ENCODE results near the gene SLC36A4. TPM values are rescaled to one million over a fixed set of nuclear protein-coding genes. Genes with fewer than 3 reads are reported as not detected.

The SLC36A4 gene
- polyA plus RNA-seq, 1 donor (not counting 4 experiments of a cell fraction or from before 2014, with no cell fraction given): 8.1 TPM

DNA sequence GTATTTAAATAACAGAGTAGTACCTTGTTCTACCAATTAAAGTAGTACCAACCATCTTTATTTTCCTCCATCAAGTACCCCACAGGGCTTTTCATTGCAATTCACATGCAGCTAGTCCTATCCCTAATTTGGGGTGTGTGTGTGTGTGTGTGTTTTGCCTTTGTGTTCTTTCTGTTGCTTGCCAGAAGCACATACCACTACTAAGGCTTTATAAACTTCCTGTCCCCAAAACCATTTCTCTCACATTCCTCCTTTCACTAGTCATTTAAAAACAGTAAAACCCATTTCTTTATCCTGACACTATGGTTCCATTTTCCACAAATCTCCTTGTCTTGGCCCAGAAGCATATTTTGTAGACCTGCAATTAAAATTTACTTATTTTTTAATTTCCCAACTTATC lies 54.6 kb downstream of the SLC36A4 start:
- FAIRE-seq: no peak
- Histone ChIP-seq H3K27me3 (ENCODE audit: control insufficient read depth, extremely low read depth, insufficient read depth, low read length) (no peaks in the 10 kb centered on the region), H3K9me1 (ENCODE audit: control insufficient read depth, extremely low read depth, insufficient read depth, low read length) (no peaks in the 10 kb centered on the region), H3K27ac (ENCODE audit: control insufficient read depth, insufficient read depth, low read length) (no peak overlapping the region), H3K9me3 (ENCODE audit: control insufficient read depth, low read depth, low read length) (no peaks in the 10 kb centered on the region), H3K9ac (ENCODE audit: control insufficient read depth, extremely low read depth, insufficient read depth, low read length) (no peak overlapping the region), H3K4me1 (ENCODE audit: control insufficient read depth, extremely low read depth, insufficient read depth, low read length) (no peaks in the 10 kb centered on the region), H3K36me3 (ENCODE audit: control insufficient read depth in 2 of 2, extremely low read depth in 1 of 2, insufficient read depth in 2 of 2, low read length in 2 of 2) (no peaks in the 10 kb centered on the region), H3K4me2 (ENCODE audit: control insufficient read depth, extremely low read depth, insufficient read depth, low read depth, low read length) (no peak overlapping the region), H2AFZ (ENCODE audit: control insufficient read depth, low read length) (no peak overlapping the region), H3K79me2 (ENCODE audit: control insufficient read depth, insufficient read depth, low read length) (no peaks in the 10 kb centered on the region), H3K4me3 (ENCODE audit: control insufficient read depth in 2 of 3, extremely low read depth in 1 of 3, insufficient read depth in 2 of 3, low read depth in 1 of 3, low read length in 3 of 3) (no peak overlapping the region), H4K20me1 (ENCODE audit: control insufficient read depth, extremely low read depth, insufficient read depth, low read length) (no peaks in the 10 kb centered on the region)
- dilution Hi-C loops (cut with MboI; ENCODE audit: extremely low pct_ligation_motif_present, low sequenced_read_pairs): no loop called here
- TF ChIP-seq EZH2 (IDR thresholded peaks at IDR 0.05; ENCODE audit: low read length): no peak
- TF ChIP-seq, protein P1, sequence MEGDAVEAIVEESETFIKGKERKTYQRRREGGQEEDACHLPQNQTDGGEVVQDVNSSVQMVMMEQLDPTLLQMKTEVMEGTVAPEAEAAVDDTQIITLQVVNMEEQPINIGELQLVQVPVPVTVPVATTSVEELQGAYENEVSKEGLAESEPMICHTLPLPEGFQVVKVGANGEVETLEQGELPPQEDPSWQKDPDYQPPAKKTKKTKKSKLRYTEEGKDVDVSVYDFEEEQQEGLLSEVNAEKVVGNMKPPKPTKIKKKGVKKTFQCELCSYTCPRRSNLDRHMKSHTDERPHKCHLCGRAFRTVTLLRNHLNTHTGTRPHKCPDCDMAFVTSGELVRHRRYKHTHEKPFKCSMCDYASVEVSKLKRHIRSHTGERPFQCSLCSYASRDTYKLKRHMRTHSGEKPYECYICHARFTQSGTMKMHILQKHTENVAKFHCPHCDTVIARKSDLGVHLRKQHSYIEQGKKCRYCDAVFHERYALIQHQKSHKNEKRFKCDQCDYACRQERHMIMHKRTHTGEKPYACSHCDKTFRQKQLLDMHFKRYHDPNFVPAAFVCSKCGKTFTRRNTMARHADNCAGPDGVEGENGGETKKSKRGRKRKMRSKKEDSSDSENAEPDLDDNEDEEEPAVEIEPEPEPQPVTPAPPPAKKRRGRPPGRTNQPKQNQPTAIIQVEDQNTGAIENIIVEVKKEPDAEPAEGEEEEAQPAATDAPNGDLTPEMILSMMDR (optimal IDR thresholded peaks at IDR 0.05 in 1 of 3, IDR thresholded peaks at IDR 0.05 in 1 of 3, conservative IDR thresholded peaks at IDR 0.05 in 1 of 3; ENCODE audit: extremely low read depth in 1 of 3, insufficient read depth in 2 of 3, low read length in 3 of 3): no peak
- DNase-seq (ENCODE audit: low read depth, low spot score): no peak

DNA sequence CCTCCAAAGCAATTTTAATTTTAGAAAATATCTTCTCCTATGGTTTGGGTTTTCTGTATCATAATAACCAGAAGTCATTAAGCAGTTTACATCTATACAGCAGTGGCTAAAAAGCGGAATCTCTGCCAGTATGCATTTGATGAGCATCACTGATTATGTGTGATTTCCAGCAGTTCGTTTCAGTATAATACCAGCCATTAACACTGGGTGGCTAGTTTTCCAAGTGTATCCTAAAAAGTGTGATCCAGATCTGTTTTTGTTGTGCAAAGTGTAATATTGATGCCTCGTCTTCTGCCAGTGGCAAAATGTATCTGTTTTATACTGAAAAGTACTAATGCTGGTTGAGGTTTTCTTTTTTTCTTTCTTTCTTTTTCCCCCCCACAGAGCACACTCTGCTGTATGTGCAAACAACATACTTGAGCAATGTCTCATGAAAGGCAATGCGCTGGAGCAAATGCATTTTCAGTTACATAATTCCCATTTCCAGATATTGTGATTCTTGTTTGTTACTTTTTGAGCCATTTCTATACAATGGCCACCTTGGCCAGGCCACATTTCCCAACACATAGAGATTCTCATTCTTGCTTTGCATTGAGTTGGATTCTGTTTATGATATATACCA lies 64.2 kb downstream of the SLC36A4 start:
- TF ChIP-seq EZH2 (IDR thresholded peaks at IDR 0.05; ENCODE audit: low read length): no peak
- TF ChIP-seq, protein P1 (optimal IDR thresholded peaks at IDR 0.05 in 1 of 3, IDR thresholded peaks at IDR 0.05 in 1 of 3, conservative IDR thresholded peaks at IDR 0.05 in 1 of 3; ENCODE audit: extremely low read depth in 1 of 3, insufficient read depth in 2 of 3, low read length in 3 of 3): no peak
- Histone ChIP-seq H3K4me2 (ENCODE audit: control insufficient read depth, extremely low read depth, insufficient read depth, low read depth, low read length) (no peak overlapping the region), H3K9me1 (ENCODE audit: control insufficient read depth, extremely low read depth, insufficient read depth, low read length) (no peaks in the 10 kb centered on the region), H3K79me2 (ENCODE audit: control insufficient read depth, insufficient read depth, low read length) (no peaks in the 10 kb centered on the region), H3K27ac (ENCODE audit: control insufficient read depth, insufficient read depth, low read length) (no peak overlapping the region), H4K20me1 (ENCODE audit: control insufficient read depth, extremely low read depth, insufficient read depth, low read length) (no peaks in the 10 kb centered on the region), H2AFZ (ENCODE audit: control insufficient read depth, low read length) (no peak overlapping the region), H3K27me3 (ENCODE audit: control insufficient read depth, extremely low read depth, insufficient read depth, low read length) (no peaks in the 10 kb centered on the region), H3K4me1 (ENCODE audit: control insufficient read depth, extremely low read depth, insufficient read depth, low read length) (no peaks in the 10 kb centered on the region), H3K9me3 (ENCODE audit: control insufficient read depth, low read depth, low read length) (no peaks in the 10 kb centered on the region), H3K36me3 (ENCODE audit: control insufficient read depth in 2 of 2, extremely low read depth in 1 of 2, insufficient read depth in 2 of 2, low read length in 2 of 2) (no peaks in the 10 kb centered on the region), H3K4me3 (ENCODE audit: control insufficient read depth in 2 of 3, extremely low read depth in 1 of 3, insufficient read depth in 2 of 3, low read depth in 1 of 3, low read length in 3 of 3) (no peak overlapping the region), H3K9ac (ENCODE audit: control insufficient read depth, extremely low read depth, insufficient read depth, low read length) (no peak overlapping the region)
- DNase-seq (ENCODE audit: low read depth, low spot score) (no peak), FAIRE-seq (no peak)
- dilution Hi-C loops (cut with MboI; ENCODE audit: extremely low pct_ligation_motif_present, low sequenced_read_pairs): no loop called here

All from keratinocyte (primary cell).